Activated CD8-positive, alpha-beta memory T cell treated with anti-CD3 and anti-CD28 coated beads for 4 hours (primary cell): ENCODE data around the gene GRIN2D.

ENCODE experiments used
- DNase-seq, 2 donors: peaks; one replicate each; pipeline ENCODE4 v3.0.0-alpha.2; 2020; ENCODE audit warnings: low read depth in 2 of 2

GRIN2D gene

DNA sequence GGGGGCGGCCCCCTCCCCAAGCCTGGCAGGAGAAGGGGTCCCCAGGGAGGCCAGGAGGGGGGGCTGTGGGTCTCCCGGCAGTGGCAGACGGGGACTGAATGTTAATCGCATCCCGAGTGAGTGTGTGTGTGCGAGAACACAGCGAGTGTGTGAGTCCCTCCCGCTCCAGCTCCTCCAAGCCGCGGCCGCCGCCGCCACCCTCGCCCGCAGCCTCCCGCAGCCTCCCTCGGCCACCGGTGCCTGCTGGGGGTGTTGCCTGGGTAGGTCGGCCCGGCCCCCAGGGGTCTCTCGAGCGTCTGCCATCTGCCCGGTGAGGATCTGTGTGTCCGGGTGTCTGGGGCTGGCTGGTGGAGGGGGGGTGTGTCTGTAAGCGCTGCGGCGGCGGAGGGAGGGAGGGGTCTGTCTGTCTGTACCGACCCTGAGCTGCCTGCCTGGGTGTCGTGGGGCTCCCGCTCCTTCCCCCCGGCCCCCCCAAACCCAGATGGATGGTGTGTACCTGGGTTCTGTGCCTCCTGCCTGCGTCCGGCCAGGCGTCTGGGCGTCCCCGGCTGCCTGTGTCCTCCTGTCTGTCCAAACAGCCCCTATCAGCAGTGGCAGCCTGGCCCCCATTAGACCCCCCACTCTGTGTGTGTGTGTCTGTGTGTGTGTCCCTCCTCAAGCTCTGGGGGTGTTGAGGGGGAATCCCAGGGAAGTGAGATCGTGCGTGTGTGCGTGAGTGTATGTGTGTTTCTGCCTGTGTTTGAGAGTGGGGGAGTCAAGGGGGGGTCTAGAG lies at the start of gene GRIN2D:
Gene GRIN2D (plus strand): TSS at position 110 of the 772 bp plus-strand sequence. CDS start 4,725 bp downstream, outside the sequence.
- DNase-seq, result no peak

DNA sequence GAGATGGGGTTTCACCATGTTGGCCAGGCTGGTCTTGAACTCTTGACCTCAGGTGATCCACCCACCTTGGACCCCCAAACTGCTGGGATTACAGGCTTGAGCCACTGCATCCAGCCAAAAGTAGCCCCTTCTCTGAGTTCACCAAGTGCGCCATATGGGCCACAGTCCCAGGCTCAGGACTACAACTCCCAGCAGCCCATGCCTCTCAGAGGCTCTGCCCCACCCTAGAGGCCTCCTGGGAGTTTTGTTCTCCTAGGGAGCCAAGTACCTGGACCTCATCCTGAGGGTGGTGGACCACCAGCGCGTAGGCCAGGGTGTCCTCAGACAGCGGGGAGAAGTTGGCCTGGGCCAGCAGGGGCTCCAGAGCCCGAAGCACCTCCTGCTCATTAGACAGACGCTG lies 48.6 kb upstream of the GRIN2D start:
- no peak for DNase-seq

DNA sequence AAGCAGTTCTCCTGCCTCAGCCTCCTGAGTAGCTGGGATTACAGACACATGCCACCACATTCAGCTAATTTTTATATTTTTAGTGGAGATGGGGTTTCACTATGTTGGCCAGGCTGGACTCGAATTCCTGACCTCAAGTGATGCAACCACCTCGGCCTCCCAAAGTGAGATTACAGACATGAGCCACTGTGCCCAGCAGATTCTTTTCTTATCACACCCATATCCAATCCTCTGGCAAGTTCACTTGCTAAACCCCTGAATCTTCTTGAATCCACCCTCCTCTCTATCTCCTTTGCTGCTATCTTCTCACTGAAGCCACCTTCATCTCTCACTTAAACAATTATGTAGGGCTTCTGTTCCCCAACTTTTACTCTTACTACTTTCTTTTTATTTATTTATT lies 47.3 kb upstream of the GRIN2D start:
- no peak for DNase-seq

DNA sequence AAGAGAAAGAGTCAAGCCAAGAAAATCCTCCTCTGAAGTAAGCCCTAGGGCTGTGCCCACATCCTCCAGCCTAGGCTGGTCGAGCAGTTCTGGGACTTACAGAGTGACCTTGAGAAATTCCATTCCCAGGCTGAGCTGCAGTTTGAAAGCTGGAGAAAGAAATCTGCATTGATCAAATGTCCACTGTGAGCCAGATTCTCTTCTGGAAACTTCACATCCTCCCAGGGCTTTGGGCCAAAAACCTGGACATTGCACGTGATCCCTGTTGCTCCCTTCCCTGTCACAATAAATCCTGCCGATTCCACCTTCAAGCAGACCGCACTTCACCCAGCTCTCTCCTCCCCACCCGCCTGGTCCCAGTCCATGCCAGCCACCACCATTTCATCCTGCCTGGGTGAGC lies 45.4 kb upstream of the GRIN2D start:
- DNase-seq, result no peak

DNA sequence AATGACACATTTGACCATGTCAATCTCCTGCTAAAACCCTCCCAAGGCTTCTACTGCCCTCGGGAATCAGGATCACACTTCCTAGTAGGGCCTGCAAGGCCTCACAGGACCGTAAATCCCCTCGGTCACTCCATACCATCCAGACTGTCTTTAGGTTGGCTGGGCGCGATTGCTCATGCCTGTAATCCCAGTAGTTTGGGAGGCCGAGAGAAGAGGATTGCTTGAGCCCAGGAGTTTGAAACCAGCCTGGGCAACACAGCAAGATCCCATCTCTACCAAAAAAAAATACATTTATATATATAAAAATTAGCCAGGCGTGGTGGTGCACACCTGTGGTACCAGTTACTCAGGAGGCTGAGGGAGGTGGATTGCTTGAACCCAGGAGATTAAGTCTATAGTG lies 44.7 kb upstream of the GRIN2D start:
- no peak for DNase-seq

DNA sequence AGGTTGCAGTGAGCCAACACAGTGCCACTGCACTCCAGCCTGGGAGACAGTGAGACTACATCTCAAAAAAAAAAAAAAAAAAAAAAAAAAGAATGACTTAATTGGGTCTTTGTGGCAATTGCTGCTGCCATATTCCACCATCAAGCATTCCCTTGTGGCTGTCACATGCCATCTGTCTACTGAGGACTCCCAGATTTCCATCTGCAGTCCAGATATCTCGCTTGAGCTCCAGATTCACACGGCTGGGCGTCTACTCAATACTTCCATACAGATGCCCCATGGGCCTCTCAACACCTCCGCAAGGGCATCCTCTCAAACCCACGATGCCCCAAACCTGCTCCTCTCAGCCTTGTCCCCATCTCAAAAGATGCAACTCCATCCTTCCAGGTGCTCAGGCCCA lies 42.6 kb upstream of the GRIN2D start:
- no peak for DNase-seq

DNA sequence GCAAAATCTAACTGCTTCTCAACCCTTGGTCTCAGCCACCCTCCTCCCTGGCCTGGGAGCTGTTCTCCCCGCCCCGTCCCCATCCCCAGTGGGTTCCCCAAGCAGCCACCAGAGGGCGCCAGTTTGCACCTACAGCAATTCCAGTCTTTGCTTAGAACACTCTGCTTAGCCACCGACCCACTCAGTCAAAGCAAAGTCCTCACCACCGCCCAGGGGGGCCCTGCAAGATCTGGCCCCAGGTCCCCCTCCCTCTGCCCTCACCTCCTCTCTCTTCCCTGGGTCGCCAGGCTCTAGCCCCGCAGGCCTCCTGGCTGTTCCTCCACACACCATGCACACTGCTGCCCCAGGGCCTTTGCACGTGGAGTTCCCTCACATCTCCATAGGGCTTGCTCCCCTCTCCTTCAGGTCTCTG lies 42.1 kb upstream of the GRIN2D start:
- DNase-seq, result peak; percentile 58 to 62

DNA sequence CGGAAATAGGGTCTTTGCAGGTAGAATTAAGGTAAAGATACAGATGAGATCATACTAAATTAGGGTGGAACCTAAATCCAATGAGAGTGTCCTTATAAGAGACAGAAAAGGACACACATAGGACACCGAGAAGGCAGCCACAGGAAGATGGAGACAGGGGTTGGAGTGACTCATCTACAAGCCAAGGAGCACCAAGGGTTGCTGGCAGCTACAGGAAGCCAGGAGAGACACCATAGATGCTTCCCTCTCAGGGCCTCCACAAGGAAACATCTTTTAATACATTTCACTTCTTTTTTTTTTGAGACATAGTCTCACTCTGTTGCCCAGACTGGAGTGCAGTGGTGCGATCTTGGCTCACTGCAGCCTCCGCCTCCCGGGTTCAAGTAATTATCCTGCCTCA lies 39.8 kb upstream of the GRIN2D start:
- no peak for DNase-seq

DNA sequence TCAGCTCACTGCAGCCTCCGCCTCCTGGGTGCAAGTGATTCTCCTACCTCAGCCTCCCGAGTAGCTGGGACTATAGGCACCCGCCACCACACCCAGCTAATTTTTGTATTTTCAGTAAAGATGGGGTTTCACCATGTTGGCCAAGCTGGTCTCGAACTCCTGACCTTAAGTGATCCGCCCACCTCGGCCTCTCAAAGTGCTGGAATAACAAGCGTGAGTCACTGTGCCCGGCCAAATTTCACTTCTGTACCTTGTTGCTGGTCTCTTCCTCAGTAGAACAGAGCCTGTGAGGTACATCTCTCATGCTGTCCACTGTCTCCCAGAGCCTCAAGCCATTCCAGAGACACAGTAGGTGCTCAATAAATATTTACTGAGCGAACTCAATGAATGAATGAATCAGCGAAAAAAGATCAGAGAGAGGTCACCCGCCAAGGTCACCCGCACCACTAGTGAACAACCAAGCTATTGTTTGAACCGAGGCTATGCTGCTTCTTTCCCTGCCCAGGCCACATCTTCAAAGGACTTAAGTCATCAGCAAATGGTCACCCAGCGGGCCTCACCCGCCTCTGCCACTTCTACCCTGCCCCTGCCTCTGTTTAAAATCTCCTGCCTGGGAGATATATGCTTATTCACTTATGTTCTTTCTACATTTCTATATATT lies 39.0 kb upstream of the GRIN2D start:
- no peak for DNase-seq

DNA sequence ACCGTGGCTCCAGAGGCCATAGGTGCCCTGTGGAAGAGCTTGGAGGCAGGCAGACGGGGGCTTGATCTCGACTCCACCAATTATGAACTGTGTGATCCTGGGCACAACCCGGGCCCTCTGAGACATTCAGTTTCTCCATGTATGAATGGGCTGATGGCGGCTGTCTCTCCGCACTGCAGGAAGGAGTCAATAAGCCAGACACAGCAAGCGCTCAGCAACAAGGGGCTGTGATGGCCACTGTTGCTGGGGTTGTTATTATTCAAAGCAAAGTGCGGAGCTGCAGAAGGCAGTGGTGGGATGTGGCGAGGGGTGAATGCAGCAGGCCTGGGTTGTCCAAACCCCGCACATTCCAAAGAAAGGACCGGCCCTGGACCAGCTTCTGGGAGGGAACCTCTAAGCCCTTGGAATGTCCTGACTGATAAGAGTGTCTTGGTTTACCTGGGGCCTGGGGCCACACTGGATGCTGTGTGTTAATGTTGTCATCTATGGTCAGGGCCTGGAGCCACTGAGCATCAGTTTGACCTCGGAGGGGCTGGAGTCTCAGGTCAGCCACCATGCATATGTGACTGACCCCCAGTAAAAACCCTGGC lies 38.0 kb upstream of the GRIN2D start:
- DNase-seq, result no peak

DNA sequence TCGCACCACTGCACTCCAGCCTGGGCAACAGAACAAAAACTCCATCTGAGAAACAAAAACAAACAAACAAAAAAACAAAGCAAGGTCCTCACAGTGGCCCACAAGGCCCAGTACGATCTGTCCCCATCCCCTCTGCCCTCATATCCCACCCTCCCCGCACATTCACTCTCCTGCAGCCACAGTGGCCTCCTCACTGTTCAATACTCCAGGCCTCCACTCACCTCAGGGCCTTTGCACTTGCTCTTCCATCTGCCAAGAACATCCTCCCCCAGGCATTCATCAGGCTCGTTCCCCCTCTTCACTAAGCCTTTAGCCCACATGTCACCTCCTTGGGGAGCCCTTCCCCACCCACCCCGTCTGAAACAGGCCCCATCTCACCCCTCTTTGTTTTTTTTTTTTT lies 34.3 kb upstream of the GRIN2D start:
- DNase-seq, result no peak

DNA sequence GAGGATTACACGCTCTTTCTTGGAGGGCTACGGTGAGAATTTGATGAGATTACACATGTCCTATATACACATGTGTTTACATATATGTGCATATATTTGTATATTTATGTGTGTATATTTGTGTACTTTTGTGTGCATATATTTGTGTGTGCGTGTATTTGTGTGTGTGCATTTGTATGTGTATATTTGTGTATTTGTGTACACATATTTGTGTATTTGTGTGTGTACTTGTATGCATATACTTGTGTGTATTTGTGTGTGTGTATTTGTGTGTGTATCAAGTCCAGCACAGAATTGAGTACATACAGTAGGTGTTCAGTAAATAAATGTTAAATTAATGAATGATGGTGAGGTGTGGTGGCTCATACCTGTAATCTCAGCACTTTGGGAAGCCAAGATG lies 31.6 kb upstream of the GRIN2D start:
- DNase-seq, result no peak

DNA sequence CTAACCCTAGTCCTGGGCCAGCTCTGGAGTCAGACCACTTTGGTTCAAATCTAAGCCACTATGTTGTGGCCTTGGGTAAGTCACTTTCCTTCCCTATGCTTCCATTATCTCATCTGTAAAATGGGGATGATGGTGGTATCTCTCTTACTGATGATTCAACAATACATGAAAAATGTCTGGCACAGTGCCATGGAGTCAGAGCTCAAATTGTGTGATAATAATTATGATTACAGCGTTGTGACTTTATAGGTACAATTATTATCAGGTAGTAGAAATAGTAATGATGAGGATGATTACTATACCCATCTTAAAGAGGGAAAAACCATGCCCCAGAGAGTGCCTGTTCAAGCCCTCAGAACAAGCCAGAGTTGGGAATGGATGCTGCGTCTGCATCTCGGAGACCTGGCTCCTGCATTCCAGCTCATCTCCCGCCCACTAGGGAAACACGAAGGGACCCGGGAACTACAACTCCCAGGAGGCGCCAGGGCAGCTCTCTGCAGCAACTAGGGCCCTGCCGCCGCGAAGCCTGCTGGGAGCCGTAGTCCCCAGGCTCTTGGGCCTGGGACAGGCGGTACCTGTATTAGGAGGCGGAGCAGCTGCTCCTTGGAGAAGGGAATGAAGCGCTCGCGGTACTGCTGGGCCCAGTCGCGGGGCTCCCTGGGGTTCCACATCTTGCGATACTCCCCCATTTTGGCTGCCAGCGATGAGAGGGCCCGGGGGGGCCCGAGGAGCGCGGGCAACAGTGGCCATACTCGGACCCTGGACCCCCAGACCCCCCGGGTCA lies 30.6 kb upstream of the GRIN2D start:
- DNase-seq, result peak; percentile 76 to 78

DNA sequence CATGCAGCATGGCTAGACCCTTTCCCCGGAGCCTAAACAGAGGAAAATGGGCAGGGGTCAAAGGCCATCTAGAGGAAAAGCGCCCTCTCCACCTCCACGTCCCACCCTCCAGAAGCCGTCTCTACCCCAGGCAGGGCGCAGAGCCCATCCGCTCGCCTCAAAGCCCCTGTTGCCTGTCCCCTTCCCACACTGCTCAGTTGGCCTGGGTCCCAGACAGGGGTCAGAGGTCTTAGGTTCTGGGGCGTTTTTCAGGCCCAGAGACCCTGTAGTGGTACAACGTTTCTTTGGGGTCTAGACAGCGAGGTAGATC lies 30.0 kb upstream of the GRIN2D start:
- no peak for DNase-seq

DNA sequence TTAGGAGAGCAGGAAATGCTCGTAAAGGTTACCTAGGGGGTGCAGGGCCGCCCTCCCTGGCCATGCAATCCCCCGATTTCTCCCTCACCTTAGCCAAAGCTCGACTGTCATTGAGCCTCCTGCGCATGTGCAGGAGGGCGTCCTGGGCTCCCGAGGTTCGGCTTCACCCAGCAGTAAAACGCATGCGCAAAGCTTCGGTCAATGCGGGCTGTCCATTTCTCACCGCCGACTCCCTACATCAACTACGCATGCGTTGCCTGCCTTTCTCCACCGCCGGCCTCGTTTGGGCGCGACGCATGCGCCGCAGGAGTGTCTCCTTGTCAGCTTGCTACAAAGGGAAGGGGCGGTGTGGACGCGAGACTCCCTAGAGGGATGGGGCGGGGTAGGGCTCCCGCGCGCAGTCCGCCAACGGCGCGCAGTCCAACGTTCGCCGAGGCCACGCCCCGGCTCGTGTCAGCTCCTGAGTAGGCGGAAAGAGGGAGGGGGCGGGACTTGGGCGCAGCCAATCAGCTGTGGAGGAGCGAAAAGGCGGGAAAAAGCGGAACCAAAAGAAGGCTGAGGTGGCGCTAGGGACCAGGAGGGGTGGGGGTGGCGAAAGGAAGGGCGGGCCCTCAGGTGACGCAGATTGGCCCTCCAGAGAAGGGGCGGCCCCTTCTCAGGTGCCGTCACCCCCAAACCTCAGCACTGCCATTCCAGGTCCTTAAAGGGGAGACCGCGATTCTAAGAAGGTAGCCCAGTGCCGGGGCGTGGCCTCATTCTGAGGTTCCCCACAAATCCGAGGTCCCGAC lies 29.5 kb upstream of the GRIN2D start, which contains the start of the genes SYNGR4 and TMEM143:
Gene SYNGR4 (plus strand): TSS at position 558 of the 788 bp plus-strand sequence. CDS start 1,476 bp downstream, outside the sequence.
Gene TMEM143 (minus strand): TSS at position 131 of the 788 bp plus-strand sequence. CDS start 20 bp downstream, at position 111.
- peak; percentile 92 to 98 for DNase-seq

DNA sequence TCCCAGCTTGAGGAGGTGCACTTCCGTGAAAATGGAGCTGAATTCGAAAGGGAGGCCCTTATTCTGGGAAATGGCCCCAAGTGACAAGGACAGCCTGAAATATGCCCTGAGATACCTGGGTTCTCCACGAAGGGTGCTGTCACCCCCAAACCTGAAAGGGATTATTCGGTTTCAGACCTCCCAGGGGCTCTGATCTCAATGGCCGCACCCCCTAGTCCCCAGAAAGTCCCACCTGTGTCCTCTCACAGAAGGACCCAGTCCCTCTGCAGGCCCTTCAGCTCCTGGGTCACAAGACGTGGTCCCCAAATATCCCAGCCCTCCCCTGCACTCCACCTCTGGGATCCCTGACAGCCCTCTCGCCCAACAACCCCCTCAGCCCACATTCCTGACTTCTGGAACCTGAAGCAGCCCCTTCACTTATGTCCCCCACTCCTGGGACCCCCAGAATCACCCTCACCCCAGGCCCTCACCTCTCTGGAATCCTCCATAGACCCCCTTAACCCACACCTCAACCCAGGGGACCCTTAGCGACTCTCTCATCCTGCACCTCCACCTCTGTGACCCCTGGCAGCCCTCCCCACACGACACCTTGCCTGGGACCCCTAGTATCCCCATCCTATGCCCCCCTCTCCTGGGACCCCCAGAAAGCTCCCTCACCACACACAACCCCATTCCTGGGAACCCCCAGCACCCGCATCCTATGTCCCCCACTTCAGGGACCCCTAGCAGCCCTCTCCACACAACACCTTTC lies 28.7 kb upstream of the GRIN2D start:
- DNase-seq, result no peak

DNA sequence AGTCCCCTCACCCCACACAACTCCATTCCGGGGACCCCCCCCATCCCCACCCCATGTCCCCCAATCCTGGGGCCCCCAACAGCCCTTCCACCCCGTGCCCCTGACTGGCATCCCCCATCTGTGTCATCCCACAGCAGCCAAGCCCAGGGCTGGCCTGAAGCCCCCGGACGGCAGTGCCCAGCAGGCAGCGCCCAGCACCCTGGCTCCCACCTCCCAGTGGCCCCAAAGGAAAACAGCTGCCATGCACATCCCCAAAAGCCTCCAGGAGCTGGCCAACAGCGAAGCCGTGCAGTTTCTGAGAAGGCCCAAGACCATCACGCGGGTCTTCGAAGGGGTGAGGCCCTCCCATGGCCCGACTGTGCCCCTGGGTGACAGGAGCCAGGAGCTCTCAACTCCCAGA lies 27.9 kb upstream of the GRIN2D start:
- DNase-seq, result no peak

DNA sequence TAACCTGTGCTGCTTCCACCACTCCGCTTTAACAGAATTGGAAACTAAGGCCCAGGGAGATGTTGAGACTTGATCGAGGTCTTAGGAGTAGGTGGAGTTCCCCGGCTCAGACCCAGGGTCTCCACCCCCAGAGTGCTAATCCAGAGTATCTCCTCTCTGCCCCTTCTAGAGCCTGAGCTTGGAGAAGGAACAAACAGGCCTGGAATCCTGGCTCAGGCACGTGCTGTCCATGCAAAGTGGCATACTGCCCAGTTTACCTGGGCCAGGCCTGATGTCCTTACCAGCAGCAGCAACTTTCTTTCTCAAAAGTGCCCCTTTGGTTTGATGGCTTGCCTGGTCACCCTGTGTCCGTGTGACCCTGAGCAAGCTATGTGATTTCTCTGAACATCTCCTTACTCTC lies 25.6 kb upstream of the GRIN2D start:
- no peak for DNase-seq

DNA sequence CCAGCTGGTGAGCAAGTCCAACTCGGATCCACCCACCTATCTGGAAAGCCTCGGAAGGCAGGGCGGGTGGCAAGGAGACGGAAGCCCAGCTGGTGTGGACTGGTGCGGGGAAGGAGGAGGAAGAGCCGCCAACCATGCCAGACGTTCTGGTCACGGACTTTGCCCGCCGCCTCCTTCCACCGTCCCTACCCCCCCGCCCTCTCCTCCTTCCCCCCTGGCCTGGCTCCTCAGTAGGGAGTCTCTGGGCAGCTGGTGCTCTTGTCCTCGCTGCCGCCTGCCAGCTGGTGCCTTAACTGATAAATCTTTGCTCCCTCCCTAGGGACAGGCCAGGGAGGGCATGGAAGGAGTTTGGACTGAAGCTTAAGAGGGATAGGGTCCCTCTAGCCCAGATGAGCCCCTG lies 24.5 kb upstream of the GRIN2D start:
- no peak for DNase-seq

DNA sequence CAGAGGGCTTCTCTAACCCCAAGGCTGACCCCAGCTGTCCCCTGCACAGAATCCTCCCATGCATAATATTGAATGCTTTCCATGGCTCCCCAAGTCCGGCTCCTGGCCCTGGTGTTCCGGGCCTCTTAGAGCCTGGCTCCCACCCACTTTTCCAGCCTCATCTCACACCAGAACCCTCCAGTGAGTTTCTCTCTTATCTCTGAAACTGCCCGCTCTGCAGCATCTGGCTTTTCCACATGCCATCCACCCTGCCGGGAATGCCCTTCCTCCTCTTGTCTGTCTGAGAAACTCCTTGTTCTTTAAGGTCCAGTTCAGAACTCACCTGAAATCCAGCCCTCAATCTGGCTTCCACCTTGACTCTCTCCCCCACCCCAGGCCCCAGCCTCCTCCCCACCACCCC lies 22.5 kb upstream of the GRIN2D start:
- DNase-seq, result no peak

DNA sequence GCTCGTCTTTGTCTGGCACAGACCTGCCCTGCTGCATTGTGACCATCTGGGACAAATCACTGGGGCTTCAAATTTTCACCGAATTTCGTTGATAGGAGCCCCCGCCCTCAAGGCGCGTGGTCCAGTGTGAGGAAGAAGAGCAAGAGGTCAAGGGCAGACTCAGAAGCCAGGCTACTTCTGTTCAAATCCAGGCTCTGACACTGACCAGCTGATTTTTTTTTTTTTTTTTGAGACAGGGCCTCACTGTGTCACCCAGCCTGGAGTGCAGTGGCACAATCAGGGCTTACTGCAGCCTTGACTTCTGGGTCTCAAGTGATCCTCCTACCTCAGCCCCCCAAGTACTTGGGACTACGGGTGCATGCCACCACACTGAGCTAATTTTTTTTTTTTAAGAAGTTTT lies 22.1 kb upstream of the GRIN2D start:
- no peak for DNase-seq
